ENCODE data around the gene STK35.
A peak's percentile ranks its signal among the peaks of the same experiment; 100 is the strongest.

STK35 gene

GRCh38 chr20:2104236-2104635 is 2.6 kb downstream of the STK35 start:
- Histone ChIP-seq H3K36me3 (ENCODE audit: control insufficient read depth, insufficient read depth, low read length) (peaks cover 10% of the 10 kb centered on the region), H3K9me3 (ENCODE audit: control insufficient read depth, low read length) (no peaks in the 10 kb centered on the region), H3K27me3 (ENCODE audit: control insufficient read depth, insufficient read depth, low read length, poor library complexity, severe bottlenecking) (no peaks in the 10 kb centered on the region), H3K4me3 (ENCODE audit: insufficient read depth, low read depth, low read length) (peak overlapping the region; percentile 85), H3K27ac (ENCODE audit: insufficient read depth, low read depth, low read length, poor library complexity, severe bottlenecking) (no peak overlapping the region), H3K4me1 (ENCODE audit: control insufficient read depth, insufficient read depth, low read length) (peaks cover 3% of the 10 kb centered on the region)
- 86 to 93% methylated on average over 5 to 7 of the region's 8 CpGs for WGBS, 2 experiments

DNA sequence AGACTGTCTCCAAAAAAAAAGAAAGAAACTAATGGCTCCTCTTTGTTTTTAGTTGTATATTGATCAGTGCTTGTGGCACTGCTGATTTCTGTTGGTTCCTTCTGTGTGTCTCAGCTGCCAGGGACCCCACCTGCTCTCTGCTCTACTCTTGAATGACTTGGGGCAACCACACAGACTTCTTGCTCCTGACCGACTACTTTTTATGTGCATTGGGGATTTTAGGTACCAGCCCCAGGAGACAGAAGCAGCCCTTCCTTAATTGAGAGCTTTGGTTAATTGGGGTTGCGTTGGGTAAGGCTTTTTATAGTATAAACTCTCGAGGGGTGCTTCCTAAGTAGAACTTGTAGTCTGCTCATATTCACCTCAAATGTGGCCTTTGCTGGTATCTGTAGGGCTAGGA is 6.9 kb downstream of the STK35 start:
- 93% methylated on average over 3 of the region's 3 CpGs for WGBS, 2 experiments
- Histone ChIP-seq H3K4me3 (ENCODE audit: insufficient read depth, low read depth, low read length) (no peak overlapping the region), H3K27ac (ENCODE audit: insufficient read depth, low read depth, low read length, poor library complexity, severe bottlenecking) (no peak overlapping the region), H3K9me3 (ENCODE audit: control insufficient read depth, low read length) (no peaks in the 10 kb centered on the region), H3K36me3 (ENCODE audit: control insufficient read depth, insufficient read depth, low read length) (peaks cover 10% of the 10 kb centered on the region), H3K4me1 (ENCODE audit: control insufficient read depth, insufficient read depth, low read length) (peaks cover 3% of the 10 kb centered on the region), H3K27me3 (ENCODE audit: control insufficient read depth, insufficient read depth, low read length, poor library complexity, severe bottlenecking) (no peaks in the 10 kb centered on the region)

DNA sequence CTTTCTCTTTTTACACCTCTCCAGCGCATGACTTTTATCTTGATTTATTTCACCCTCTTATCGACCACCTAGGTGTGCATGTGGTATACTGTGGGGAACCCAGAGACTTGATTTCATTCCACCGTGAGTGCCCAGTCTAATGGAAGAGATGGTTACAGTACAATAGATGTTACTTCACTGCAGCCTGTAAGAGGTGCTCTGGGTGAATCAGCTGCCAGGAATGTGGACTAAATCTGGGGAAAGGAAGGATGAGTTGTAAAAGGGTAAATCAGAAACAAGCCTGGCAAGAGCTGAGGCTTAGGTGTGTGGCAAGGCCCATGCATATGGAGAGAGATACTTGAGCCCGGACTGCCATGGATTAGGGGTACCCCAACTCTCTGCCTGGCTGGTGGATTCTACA is 7.4 kb downstream of the STK35 start:
- no peak overlapping the region for H3K4me3 ChIP-seq (ENCODE audit: insufficient read depth, low read depth, low read length)
- H3K9me3 ChIP-seq (ENCODE audit: control insufficient read depth, low read length), result no peaks in the 10 kb centered on the region
- no peaks in the 10 kb centered on the region for H3K27me3 ChIP-seq (ENCODE audit: control insufficient read depth, insufficient read depth, low read length, poor library complexity, severe bottlenecking)
- H3K4me1 ChIP-seq (ENCODE audit: control insufficient read depth, insufficient read depth, low read length), result peaks cover 3% of the 10 kb centered on the region
- peaks cover 10% of the 10 kb centered on the region for H3K36me3 ChIP-seq (ENCODE audit: control insufficient read depth, insufficient read depth, low read length)
- 97 to 98% methylated on average over 4 of the region's 4 CpGs for WGBS, 2 experiments
- H3K27ac ChIP-seq (ENCODE audit: insufficient read depth, low read depth, low read length, poor library complexity, severe bottlenecking), result no peak overlapping the region

- WGBS, 2 experiments, result 93 to 95% methylated on average over 5 to 6 of the region's 6 CpGs
- Histone ChIP-seq H3K4me3 (ENCODE audit: insufficient read depth, low read depth, low read length) (no peak overlapping the region), H3K9me3 (ENCODE audit: control insufficient read depth, low read length) (no peaks in the 10 kb centered on the region), H3K36me3 (ENCODE audit: control insufficient read depth, insufficient read depth, low read length) (peaks cover 10% of the 10 kb centered on the region), H3K27ac (ENCODE audit: insufficient read depth, low read depth, low read length, poor library complexity, severe bottlenecking) (no peak overlapping the region), H3K27me3 (ENCODE audit: control insufficient read depth, insufficient read depth, low read length, poor library complexity, severe bottlenecking) (no peaks in the 10 kb centered on the region), H3K4me1 (ENCODE audit: control insufficient read depth, insufficient read depth, low read length) (peaks cover 3% of the 10 kb centered on the region)
Measured at GRCh38 chr20:2109425-2110210, 8.0 kb downstream of the STK35 start.

GRCh38 chr20:2112910-2113309 is 11.3 kb downstream of the STK35 start:
- WGBS, 2 experiments, result 88 to 96% methylated on average over 3 to 4 of the region's 4 CpGs
- H3K36me3 ChIP-seq (ENCODE audit: control insufficient read depth, insufficient read depth, low read length), result peaks cover 19% of the 10 kb centered on the region

GRCh38 chr20:2114127-2114959 is 12.7 kb downstream of the STK35 start:
- no peak overlapping the region for H3K4me3 ChIP-seq (ENCODE audit: insufficient read depth, low read depth, low read length)
- H3K9me3 ChIP-seq (ENCODE audit: control insufficient read depth, low read length), result no peaks in the 10 kb centered on the region
- no peaks in the 10 kb centered on the region for H3K4me1 ChIP-seq (ENCODE audit: control insufficient read depth, insufficient read depth, low read length)
- WGBS, 2 experiments, result 93 to 96% methylated on average over 9 of the region's 9 CpGs
- H3K27ac ChIP-seq (ENCODE audit: insufficient read depth, low read depth, low read length, poor library complexity, severe bottlenecking), result no peak overlapping the region
- peaks cover 19% of the 10 kb centered on the region for H3K36me3 ChIP-seq (ENCODE audit: control insufficient read depth, insufficient read depth, low read length)
- H3K27me3 ChIP-seq (ENCODE audit: control insufficient read depth, insufficient read depth, low read length, poor library complexity, severe bottlenecking), result no peaks in the 10 kb centered on the region

More at GRCh38 chr20:2112910-2113309, 11.3 kb downstream of the STK35 start:
- no peak overlapping the region for H3K4me3 ChIP-seq (ENCODE audit: insufficient read depth, low read depth, low read length)
- no peaks in the 10 kb centered on the region for H3K9me3 ChIP-seq (ENCODE audit: control insufficient read depth, low read length)
- H3K27ac ChIP-seq (ENCODE audit: insufficient read depth, low read depth, low read length, poor library complexity, severe bottlenecking), result no peak overlapping the region
- H3K27me3 ChIP-seq (ENCODE audit: control insufficient read depth, insufficient read depth, low read length, poor library complexity, severe bottlenecking), result no peaks in the 10 kb centered on the region
- no peaks in the 10 kb centered on the region for H3K4me1 ChIP-seq (ENCODE audit: control insufficient read depth, insufficient read depth, low read length)

- H3K4me1 ChIP-seq (ENCODE audit: control insufficient read depth, insufficient read depth, low read length), result no peaks in the 10 kb centered on the region
- no peaks in the 10 kb centered on the region for H3K9me3 ChIP-seq (ENCODE audit: control insufficient read depth, low read length)
- H3K27ac ChIP-seq (ENCODE audit: insufficient read depth, low read depth, low read length, poor library complexity, severe bottlenecking), result no peak overlapping the region
- no peaks in the 10 kb centered on the region for H3K27me3 ChIP-seq (ENCODE audit: control insufficient read depth, insufficient read depth, low read length, poor library complexity, severe bottlenecking)
- H3K4me3 ChIP-seq (ENCODE audit: insufficient read depth, low read depth, low read length), result no peak overlapping the region
- H3K36me3 ChIP-seq (ENCODE audit: control insufficient read depth, insufficient read depth, low read length), result peaks cover 19% of the 10 kb centered on the region
- 85 to 93% methylated on average over 2 of the region's 2 CpGs for WGBS, 2 experiments
Measured at GRCh38 chr20:2114990-2115681, 13.5 kb downstream of the STK35 start.

DNA sequence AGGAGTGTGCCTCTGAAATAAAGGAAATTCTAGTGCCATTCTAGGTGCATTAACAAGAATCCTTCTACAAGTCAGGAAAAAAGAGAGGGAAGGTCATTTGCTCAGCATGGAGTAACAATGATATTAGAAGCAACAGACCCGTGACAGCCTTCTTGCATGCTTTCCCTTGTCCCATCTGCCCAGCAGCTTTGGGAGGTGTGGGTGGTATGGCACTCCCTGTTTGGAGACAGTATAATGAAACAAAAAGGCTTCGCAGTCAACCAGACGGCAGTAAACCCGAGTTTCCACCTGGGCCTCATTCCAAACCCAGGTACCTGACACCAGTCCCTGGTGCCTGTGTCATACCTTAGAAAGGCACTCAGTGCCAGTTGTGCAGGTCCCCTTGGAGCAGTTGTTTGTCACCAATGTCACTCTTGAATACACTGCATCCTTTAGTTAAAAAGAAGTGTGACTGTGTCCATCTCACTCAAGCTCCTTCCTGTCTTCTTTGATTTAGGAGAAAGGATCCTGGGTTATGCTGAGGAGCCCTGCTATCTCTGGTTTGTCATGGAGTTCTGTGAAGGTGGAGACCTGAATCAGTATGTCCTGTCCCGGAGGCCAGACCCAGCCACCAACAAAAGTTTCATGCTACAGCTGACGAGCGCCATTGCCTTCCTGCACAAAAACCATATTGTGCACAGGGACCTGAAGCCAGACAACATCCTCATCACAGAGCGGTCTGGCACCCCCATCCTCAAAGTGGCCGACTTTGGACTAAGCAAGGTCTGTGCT is 14.7 kb downstream of the STK35 start:
- Histone ChIP-seq H3K27me3 (ENCODE audit: control insufficient read depth, insufficient read depth, low read length, poor library complexity, severe bottlenecking) (no peaks in the 10 kb centered on the region), H3K27ac (ENCODE audit: insufficient read depth, low read depth, low read length, poor library complexity, severe bottlenecking) (no peak overlapping the region), H3K36me3 (ENCODE audit: control insufficient read depth, insufficient read depth, low read length) (peaks cover 19% of the 10 kb centered on the region), H3K4me3 (ENCODE audit: insufficient read depth, low read depth, low read length) (no peak overlapping the region), H3K9me3 (ENCODE audit: control insufficient read depth, low read length) (no peaks in the 10 kb centered on the region), H3K4me1 (ENCODE audit: control insufficient read depth, insufficient read depth, low read length) (no peaks in the 10 kb centered on the region)
- 93 to 97% methylated on average over 9 of the region's 9 CpGs for whole genome bisulfite sequencing, 2 experiments

DNA sequence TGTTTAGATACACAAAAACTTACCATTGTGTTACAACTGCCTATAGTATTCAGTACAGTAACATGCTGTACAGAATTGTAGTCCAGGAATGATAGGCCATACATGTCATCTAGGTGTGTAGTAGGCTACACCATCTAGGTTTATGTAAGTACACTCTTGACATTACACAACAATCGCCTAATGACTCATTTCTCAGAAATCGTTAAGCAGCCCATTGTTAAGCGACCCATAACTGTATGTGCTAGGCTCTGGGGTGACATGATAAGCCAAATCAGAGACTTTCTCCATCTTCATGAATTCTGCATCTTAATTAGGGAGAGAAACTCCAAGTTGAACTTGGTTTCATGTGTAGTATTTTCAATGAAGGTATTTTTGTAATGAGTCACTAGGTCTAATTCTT is 17.2 kb downstream of the STK35 start:
- WGBS, 2 experiments, result 88 to 97% methylated on average over 3 of the region's 3 CpGs
- H3K27me3 ChIP-seq (ENCODE audit: control insufficient read depth, insufficient read depth, low read length, poor library complexity, severe bottlenecking), result no peaks in the 10 kb centered on the region
- no peaks in the 10 kb centered on the region for H3K9me3 ChIP-seq (ENCODE audit: control insufficient read depth, low read length)
- no peak overlapping the region for H3K27ac ChIP-seq (ENCODE audit: insufficient read depth, low read depth, low read length, poor library complexity, severe bottlenecking)
- H3K4me1 ChIP-seq (ENCODE audit: control insufficient read depth, insufficient read depth, low read length), result no peaks in the 10 kb centered on the region
- peaks cover 19% of the 10 kb centered on the region for H3K36me3 ChIP-seq (ENCODE audit: control insufficient read depth, insufficient read depth, low read length)
- H3K4me3 ChIP-seq (ENCODE audit: insufficient read depth, low read depth, low read length), result no peak overlapping the region

Measured in ectodermal cell (in vitro differentiated cells).